ENCODE data around the gene DUSP15. TPM values are rescaled to one million over a fixed set of nuclear protein-coding genes. Genes with fewer than 3 reads are reported as not detected.
A peak's percentile ranks its signal among the peaks of the same experiment; 100 is the strongest.

DUSP15 gene
- total RNA-seq, 1 experiment from 2014 or later, result not detected

DNA sequence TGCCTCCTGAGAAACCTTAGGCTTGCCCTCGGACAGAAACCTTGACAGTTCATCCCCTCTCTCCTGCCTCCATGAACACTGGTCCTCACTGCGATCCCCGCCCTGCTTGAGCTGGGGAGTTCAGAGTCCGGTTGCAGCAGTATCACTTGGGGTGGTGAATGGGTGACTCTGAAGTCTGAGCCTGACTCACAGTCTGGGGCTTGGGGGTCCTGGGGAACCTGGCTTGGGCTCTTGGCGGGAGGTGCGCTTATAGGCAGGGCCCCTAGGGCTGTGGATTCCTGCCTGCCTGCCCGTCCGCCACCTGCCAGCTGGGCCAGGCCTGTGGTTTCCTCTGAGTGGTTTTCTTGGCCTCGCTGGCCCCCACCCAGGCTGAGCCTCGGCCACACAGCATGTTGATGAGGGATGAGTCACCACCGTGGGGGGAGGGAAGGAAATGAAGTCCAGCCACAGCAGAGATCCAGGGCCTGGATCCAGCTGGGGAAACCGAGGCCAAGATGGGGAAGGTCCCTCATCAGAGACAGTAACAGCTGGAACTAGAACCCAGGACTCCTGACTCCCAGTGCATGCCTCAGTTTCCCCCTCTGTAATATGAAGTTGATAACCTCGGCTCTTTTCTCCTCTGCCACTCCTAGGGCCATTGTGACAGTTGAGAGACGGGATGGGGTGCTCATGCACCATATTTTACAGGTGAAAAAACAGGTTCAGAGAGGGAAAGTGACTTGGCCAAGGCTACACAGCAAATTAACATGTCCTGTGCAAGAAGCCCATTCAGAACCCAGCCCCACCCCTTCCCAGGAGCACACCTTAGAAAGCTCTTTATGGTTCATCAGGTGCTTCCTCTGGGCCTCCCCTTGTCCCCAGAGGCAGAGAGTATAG is 34.1 kb downstream of the DUSP15 start:
- H3K27me3 ChIP-seq (ENCODE audit: insufficient read depth, low read depth), result no peaks in the 10 kb centered on the region
- peaks cover 13% of the 10 kb centered on the region; the same call in 1 of the 2 replicates for H3F3A ChIP-seq (ENCODE audit: insufficient read depth, low read depth)
- TF ChIP-seq, protein P1, sequence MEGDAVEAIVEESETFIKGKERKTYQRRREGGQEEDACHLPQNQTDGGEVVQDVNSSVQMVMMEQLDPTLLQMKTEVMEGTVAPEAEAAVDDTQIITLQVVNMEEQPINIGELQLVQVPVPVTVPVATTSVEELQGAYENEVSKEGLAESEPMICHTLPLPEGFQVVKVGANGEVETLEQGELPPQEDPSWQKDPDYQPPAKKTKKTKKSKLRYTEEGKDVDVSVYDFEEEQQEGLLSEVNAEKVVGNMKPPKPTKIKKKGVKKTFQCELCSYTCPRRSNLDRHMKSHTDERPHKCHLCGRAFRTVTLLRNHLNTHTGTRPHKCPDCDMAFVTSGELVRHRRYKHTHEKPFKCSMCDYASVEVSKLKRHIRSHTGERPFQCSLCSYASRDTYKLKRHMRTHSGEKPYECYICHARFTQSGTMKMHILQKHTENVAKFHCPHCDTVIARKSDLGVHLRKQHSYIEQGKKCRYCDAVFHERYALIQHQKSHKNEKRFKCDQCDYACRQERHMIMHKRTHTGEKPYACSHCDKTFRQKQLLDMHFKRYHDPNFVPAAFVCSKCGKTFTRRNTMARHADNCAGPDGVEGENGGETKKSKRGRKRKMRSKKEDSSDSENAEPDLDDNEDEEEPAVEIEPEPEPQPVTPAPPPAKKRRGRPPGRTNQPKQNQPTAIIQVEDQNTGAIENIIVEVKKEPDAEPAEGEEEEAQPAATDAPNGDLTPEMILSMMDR (conservative IDR thresholded peaks at IDR 0.05), result no peak
- TF ChIP-seq EZH2 (IDR thresholded peaks at IDR 0.05; ENCODE audit: low read depth), result no peak
- no peak overlapping the region for H3K27ac ChIP-seq
- no peak overlapping the region for H2AFZ ChIP-seq
- no peak overlapping the region for H3K4me3 ChIP-seq
- peaks cover 12% of the 10 kb centered on the region for H3K4me1 ChIP-seq (replicated peaks; ENCODE audit: insufficient read depth)
- no peaks in the 10 kb centered on the region for H3K9me3 ChIP-seq (ENCODE audit: insufficient read depth, low read depth)
- peak overlapping the region; percentile 29 for H3K4me2 ChIP-seq
- intact Hi-C loops (cut with micrococcal nuclease; ENCODE audit: unreplicated experiment), result loop anchor here (1.0 to 10.0 kb wide), 3 partner anchors 116 to 649 kb away; partner anchors contain the start of gene PDRG1
- no TSS peak for BruUV-seq (replicated peaks)
- H3K79me2 ChIP-seq (ENCODE audit: low read depth), result no peaks in the 10 kb centered on the region
- POLR2A ChIA-PET (ENCODE audit: unreplicated experiment), result interaction anchor here (0.6 to 0.7 kb wide), 3 partner anchors 113 to 686 kb away, joined by 3 to 5 read pairs (median 4); partner anchors contain the start of gene BCL2L1
- CTCF ChIA-PET, result interaction anchor here (0.6 to 1.3 kb wide), 5 partner anchors 10 to 657 kb away, joined by 3 to 8 read pairs (median 3); no protein-coding TSS in a partner anchor
- no peaks in the 10 kb centered on the region for H3K36me3 ChIP-seq (ENCODE audit: low read depth)
- DNase-seq, result peak; percentile 72 to 94
- no peaks in the 10 kb centered on the region for H4K20me1 ChIP-seq (ENCODE audit: insufficient read depth)
- H3K9me2 ChIP-seq (ENCODE audit: insufficient read depth), result no peaks in the 10 kb centered on the region

DNA sequence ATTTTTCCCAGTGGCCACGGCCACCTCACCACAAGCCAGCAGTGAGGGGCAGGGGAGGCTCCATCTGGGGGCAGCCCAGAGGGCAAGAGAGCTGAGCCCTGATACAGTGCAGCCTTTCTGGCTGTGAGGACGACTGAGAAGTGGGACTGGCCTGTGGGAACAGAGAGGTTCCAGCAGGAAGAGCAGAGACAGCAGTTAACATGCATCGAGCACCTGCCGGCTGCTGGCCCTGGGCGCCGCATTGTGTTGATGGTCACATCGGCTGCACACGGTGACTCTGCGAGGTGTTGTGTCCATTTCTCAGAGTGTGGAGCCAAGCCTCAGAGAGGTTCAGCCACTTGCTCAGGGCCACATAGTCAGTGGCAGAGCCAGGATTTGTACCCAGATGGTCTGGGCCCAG is 34.8 kb downstream of the DUSP15 start:
- TF ChIP-seq, protein P1 (conservative IDR thresholded peaks at IDR 0.05), result no peak
- TF ChIP-seq EZH2 (IDR thresholded peaks at IDR 0.05; ENCODE audit: low read depth), result no peak
- POLR2A ChIA-PET (ENCODE audit: unreplicated experiment), result no interaction called here
- intact Hi-C loops (cut with micrococcal nuclease; ENCODE audit: unreplicated experiment), result loop anchor here (5.0 to 10.0 kb wide), 2 partner anchors 268 to 649 kb away; no protein-coding TSS in a partner anchor
- no peak overlapping the region for H2AFZ ChIP-seq
- no peaks in the 10 kb centered on the region for H3K27me3 ChIP-seq (ENCODE audit: insufficient read depth, low read depth)
- no peaks in the 10 kb centered on the region for H4K20me1 ChIP-seq (ENCODE audit: insufficient read depth)
- no peak overlapping the region for H3K27ac ChIP-seq
- peaks cover 12% of the 10 kb centered on the region for H3K4me1 ChIP-seq (replicated peaks; ENCODE audit: insufficient read depth)
- H3K9me2 ChIP-seq (ENCODE audit: insufficient read depth), result no peaks in the 10 kb centered on the region
- no peak overlapping the region for H3K4me3 ChIP-seq
- no TSS peak for BruUV-seq (replicated peaks)
- H3K9me3 ChIP-seq (ENCODE audit: insufficient read depth, low read depth), result no peaks in the 10 kb centered on the region
- no peaks in the 10 kb centered on the region for H3K79me2 ChIP-seq (ENCODE audit: low read depth)
- no peak for DNase-seq
- H3K36me3 ChIP-seq (ENCODE audit: low read depth), result no peaks in the 10 kb centered on the region
- peak overlapping the region; percentile 29 for H3K4me2 ChIP-seq
- CTCF ChIA-PET, result interaction anchor here (0.8 to 1.3 kb wide), 3 partner anchors 11 to 657 kb away, joined by 3 read pairs; no protein-coding TSS in a partner anchor
- peaks cover 13% of the 10 kb centered on the region; the same call in 1 of the 2 replicates for H3F3A ChIP-seq (ENCODE audit: insufficient read depth, low read depth)

DNA sequence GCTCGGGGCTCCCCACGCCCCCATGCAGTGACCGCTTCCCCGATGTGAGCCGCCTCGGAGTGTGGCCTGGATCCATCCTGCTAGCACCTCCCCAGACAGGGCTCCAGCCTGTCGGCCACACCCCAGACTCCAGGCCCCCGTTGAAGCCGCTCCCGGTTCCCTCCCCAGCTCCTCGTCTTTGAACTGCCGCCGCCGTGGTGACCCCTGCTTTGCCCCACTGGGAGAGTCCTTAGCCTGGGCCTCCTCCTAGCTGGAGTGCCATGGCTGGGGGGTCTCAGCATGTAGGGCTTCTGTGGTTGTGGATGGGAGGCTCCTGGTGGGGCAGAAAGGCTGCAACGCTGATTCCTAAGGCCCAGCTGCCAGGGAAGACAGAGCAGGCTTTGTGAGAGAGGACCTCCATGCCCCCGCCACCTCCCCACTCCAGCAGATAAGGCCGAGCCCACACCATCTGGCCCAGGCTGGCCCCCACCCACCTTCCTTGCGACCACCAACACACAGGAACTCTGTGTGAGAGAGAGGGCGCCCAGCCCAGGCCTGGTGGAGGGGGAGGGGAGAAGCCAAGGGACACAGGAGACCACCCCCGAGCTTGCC is 36.3 kb downstream of the DUSP15 start:
- DNase-seq, result no peak
- Histone ChIP-seq H4K20me1 (ENCODE audit: insufficient read depth) (no peaks in the 10 kb centered on the region), H3K4me3 (no peak overlapping the region), H3K4me1 (replicated peaks; ENCODE audit: insufficient read depth) (peaks cover 12% of the 10 kb centered on the region), H3F3A (ENCODE audit: insufficient read depth, low read depth) (peaks cover 13% of the 10 kb centered on the region; the same call in 1 of the 2 replicates), H3K4me2 (no peak overlapping the region), H2AFZ (no peak overlapping the region), H3K36me3 (ENCODE audit: low read depth) (no peaks in the 10 kb centered on the region), H3K9me2 (ENCODE audit: insufficient read depth) (no peaks in the 10 kb centered on the region), H3K79me2 (ENCODE audit: low read depth) (no peaks in the 10 kb centered on the region), H3K27ac (no peak overlapping the region), H3K9me3 (ENCODE audit: insufficient read depth, low read depth) (no peaks in the 10 kb centered on the region), H3K27me3 (ENCODE audit: insufficient read depth, low read depth) (no peaks in the 10 kb centered on the region)
- ChIA-PET POLR2A (ENCODE audit: unreplicated experiment) (no interaction called here), CTCF (interaction anchor here (0.5 to 0.6 kb wide), 2 partner anchors 73 to 406 kb away, joined by 3 read pairs; no protein-coding TSS in a partner anchor)
- BruUV-seq (replicated peaks), result no TSS peak
- intact Hi-C loops (cut with micrococcal nuclease; ENCODE audit: unreplicated experiment), result loop anchor here (10.0 kb wide), 1 partner anchor 651 kb away; no protein-coding TSS in a partner anchor
- TF ChIP-seq, protein P1 (conservative IDR thresholded peaks at IDR 0.05), result no peak
- no peak for TF ChIP-seq EZH2 (IDR thresholded peaks at IDR 0.05; ENCODE audit: low read depth)

Data from PC-9 (cell line).